HepG2 (cell line): ENCODE results near the gene SERPINA9. TPM values are rescaled to one million over a fixed set of nuclear protein-coding genes. Genes with fewer than 3 reads are reported as not detected.

ENCODE experiments used
- ATAC-seq: fragments of 200-7000 bp; cut with Tn5 transposase; 3 replicates; pipeline ENCODE4 v1.9.1; 2020; ENCODE audit warnings: mild to moderate bottlenecking, moderate library complexity
- BruUV-seq: library from RNA; stranded (reverse); fragments of 400-500 nt; replicated peaks from 2 replicates; lab custom pipeline; 2021; lab: Mats Ljungman, UMichigan
- CTCF ChIA-PET: fragments of 300-600 bp; formaldehyde crosslinking; extraction: SDS; loops from one replicate; lab custom pipeline; 2021; ENCODE audit warnings: low total read pairs, inconsistent platforms, low intra/inter-chr PET ratio; lab: Yijun Ruan, JAX
- POLR2A ChIA-PET: fragments of 350-600 bp; sonication (Branson Sonifier 250); formaldehyde crosslinking; loops from one replicate; lab custom pipeline; 2020; ENCODE audit warnings: antibody characterized with exemption, inconsistent platforms; lab: Yijun Ruan, JAX
- DNase-seq: peaks from one replicate; pipeline ENCODE4 v3.0.0-alpha.2; 2015; ENCODE audit warnings: low spot score
- FAIRE-seq: peaks from 3 replicates; lab custom pipeline; 2011; peaks lifted over from hg19 to GRCh38; lab: Jason Lieb, UNC
- H2AFZ ChIP-seq: one replicate; pipeline ENCODE4 v1.6.1; 2011; ENCODE audit warnings: low read length, inconsistent platforms
- H3K27ac ChIP-seq: fragments of 300-600 bp; 3 replicates; pipeline ENCODE4 v1.8.0; 2011; ENCODE audit warnings: mixed run types, mild to moderate bottlenecking, mixed read lengths, low read length, inconsistent platforms; ENCODE audit not compliant: insufficient read depth; ENCODE audit errors: extremely low read length
- H3K27me3 ChIP-seq, 2 experiments: fragments of 200-600 bp in 1 of 2; 2 replicates in 1 of 2; 3 replicates in 1 of 2; pipeline versions ENCODE4 v1.6.0 to v1.8.0; 2011; ENCODE audit warnings: low read length in 2 of 2, mild to moderate bottlenecking in 2 of 2, moderate library complexity in 2 of 2, inconsistent platforms in 1 of 2; ENCODE audit not compliant: insufficient read depth in 2 of 2, control insufficient read depth in 1 of 2
- H3K36me3 ChIP-seq, 2 experiments: fragments of 200-600 bp in 1 of 2; replicated peaks in 1 of 2; 2 replicates in 1 of 2; 3 replicates in 1 of 2; pipeline versions ENCODE4 v1.5.1 to v1.8.0; 2011; ENCODE audit warnings: low read length in 2 of 2, inconsistent platforms in 1 of 2; ENCODE audit not compliant: insufficient read depth in 2 of 2, control insufficient read depth in 1 of 2
- H3K4me1 ChIP-seq: 2 replicates; pipeline ENCODE4 v1.5.1; 2012; ENCODE audit warnings: low read length, inconsistent platforms; ENCODE audit not compliant: insufficient read depth
- H3K4me2 ChIP-seq: 2 replicates; pipeline ENCODE4 v1.6.0; 2011; ENCODE audit warnings: low read depth, low read length, inconsistent platforms
- H3K4me3 ChIP-seq, 3 experiments: fragments of 200-600 bp in 1 of 3; sonication (generic), shearing (Covaris generic) in 1 of 3; replicated peaks in 1 of 3; 2 replicates each; pipeline ENCODE4 v1.5.1; 2011 to 2016; ENCODE audit warnings: low read length in 3 of 3, inconsistent platforms in 2 of 3, low read depth in 2 of 3, mild to moderate bottlenecking in 2 of 3, control low read depth in 1 of 3, mixed read lengths in 1 of 3; ENCODE audit not compliant: insufficient read depth in 1 of 3
- H3K79me2 ChIP-seq: one replicate; pipeline ENCODE4 v1.6.1; 2011; ENCODE audit warnings: low read length, inconsistent platforms; ENCODE audit not compliant: insufficient read depth
- H3K9ac ChIP-seq: 2 replicates; pipeline ENCODE4 v1.6.0; 2011; ENCODE audit warnings: mild to moderate bottlenecking, low read depth, low read length, inconsistent platforms; ENCODE audit not compliant: insufficient read depth
- H3K9me3 ChIP-seq: 2 replicates; pipeline ENCODE4 v1.5.1; 2012; ENCODE audit warnings: mild to moderate bottlenecking, low read length
- H4K20me1 ChIP-seq: 2 replicates; pipeline ENCODE4 v1.6.0; 2011; ENCODE audit warnings: inconsistent platforms, mild to moderate bottlenecking, low read length, moderate library complexity; ENCODE audit not compliant: insufficient read depth
- ARNTL ChIP-seq: sonication (generic); formaldehyde crosslinking; IDR thresholded peaks from 2 replicates; pipeline ENCODE4 v1.4.0; 2020; ENCODE audit warnings: mild to moderate bottlenecking, missing genetic modification reagents
- ATM ChIP-seq: fragments of 450-650 bp; IDR thresholded peaks from 2 replicates; pipeline ENCODE4 v1.7.1; 2017; ENCODE audit warnings: mild to moderate bottlenecking, borderline replicate concordance
- CHD4 ChIP-seq: fragments of 200-600 bp; sonication (generic); IDR thresholded peaks from 2 replicates; pipeline ENCODE4 v1.7.0; 2017; ENCODE audit warnings: mild to moderate bottlenecking, low read length, borderline replicate concordance
- HOXD1 ChIP-seq: sonication (generic); formaldehyde crosslinking; IDR thresholded peaks from 2 replicates; pipeline ENCODE4 v1.5.0; 2020; ENCODE audit warnings: missing genetic modification reagents
- IRF2 ChIP-seq: IDR thresholded peaks from 2 replicates; pipeline ENCODE4 v1.6.1; 2018; ENCODE audit warnings: missing genetic modification reagents, missing compliant biosample characterization
- MAFG ChIP-seq: sonication (generic); formaldehyde crosslinking; IDR thresholded peaks from 2 replicates; pipeline ENCODE4 v1.5.1; 2020; ENCODE audit warnings: mild to moderate bottlenecking, missing genetic modification reagents
- NFAT5 ChIP-seq: sonication (generic); formaldehyde crosslinking; IDR thresholded peaks from 2 replicates; pipeline ENCODE4 v1.4.0; 2020; ENCODE audit warnings: missing genetic modification reagents
- RCOR2 ChIP-seq: IDR thresholded peaks from 2 replicates; pipeline ENCODE4 v1.6.1; 2016; ENCODE audit warnings: missing biosample characterization, missing genetic modification reagents
- ZMYM3 ChIP-seq: sonication (generic); formaldehyde crosslinking; IDR thresholded peaks from 2 replicates; pipeline ENCODE4 v1.5.1; 2020; ENCODE audit warnings: mild to moderate bottlenecking, missing genetic modification reagents
- ZNF263 ChIP-seq: sonication (generic); formaldehyde crosslinking; IDR thresholded peaks from 2 replicates; pipeline ENCODE4 v1.4.0; 2020; ENCODE audit warnings: missing genetic modification reagents
- ZNF687 ChIP-seq: sonication (generic); formaldehyde crosslinking; IDR thresholded peaks from 2 replicates; pipeline ENCODE4 v1.5.1; 2020; ENCODE audit warnings: mild to moderate bottlenecking, missing genetic modification reagents, moderate library complexity
- ZXDC ChIP-seq: sonication (generic); formaldehyde crosslinking; IDR thresholded peaks from 2 replicates; pipeline ENCODE4 v1.5.0; 2020; ENCODE audit warnings: mild to moderate bottlenecking, missing genetic modification reagents
- WGBS: methylation state at CpG from one replicate; pipeline ENCODE4 v1.1.6; 2017; ENCODE audit warnings: low lambda C conversion rate; 5-methylcytosine and 5-hydroxymethylcytosine counted together
- in situ Hi-C: cut with HindIII; loops from 2 replicates; pipeline ENCODE4 v1.10.0; 2017; ENCODE audit warnings: low pct_unique_long_range_greater_than_20kb; ENCODE audit not compliant: extremely low pct_ligation_motif_present
- intact Hi-C: fragments of 100-400 bp; cut with micrococcal nuclease; formaldehyde crosslinking; loops from one replicate; pipeline ENCODE4 v1.10.0; 2022; ENCODE audit not compliant: unreplicated experiment
- polyA plus RNA-seq, 8 experiments: library from polyadenylated mRNA; depleted of rRNA in 3 of 8; stranded (reverse) in 7 of 8; unstranded in 1 of 8; fragments of >200 nt; fragmentation: Illumina TruSeq in 4 of 8; extraction: Trizol in 4 of 8; gene quantifications; 2 replicates each; pipeline versions ENCODE4 v1.2.1 to v1.2.3, GENCODE V29; 2011 to 2016; ENCODE audit warnings: low read depth in 4 of 8, missing spikeins in 1 of 8, mixed read lengths in 1 of 8; ENCODE audit not compliant: insufficient read depth in 1 of 8
- total RNA-seq, 5 experiments: library from RNA; depleted of rRNA; stranded (reverse); fragments of >200 nt; fragmentation: Illumina TruSeq; extraction: Trizol; gene quantifications; 2 replicates each; pipeline ENCODE4 v1.2.3, GENCODE V29; 2016; ENCODE audit warnings: low read depth in 1 of 5

The SERPINA9 gene
- total and polyA plus RNA-seq, 2 of the 13 experiments (the other 11 are each of a cell fraction or from before 2014, with no cell fraction given), result 0.21 TPM; not detected in 1

GRCh38 chr14:94484481-94484880 lies 8.5 kb upstream of the SERPINA9 start:
- H4K20me1 ChIP-seq, result no peaks in the 10 kb centered on the region
- BruUV-seq, result no TSS peak
- no peak overlapping the region for H2AFZ ChIP-seq
- 81% methylated on average over 5 of the region's 5 CpGs for WGBS
- CTCF ChIA-PET, result interaction anchor here (3.5 kb wide), 1 partner anchor 50 kb away, joined by 82 read pairs; no protein-coding TSS in a partner anchor
- H3K36me3 ChIP-seq, result peaks cover 4 to 12% of the 10 kb centered on the region in 2 experiments; a peak in 4 of 5 replicates
- no peak for DNase-seq
- POLR2A ChIA-PET, result interaction anchor here (0.7 to 2.7 kb wide), 3 partner anchors 20 to 51 kb away, joined by 3 to 36 read pairs (median 3); no protein-coding TSS in a partner anchor
- FAIRE-seq, result no peak
- no peaks in the 10 kb centered on the region; the same call in 1 of the 2 replicates for H3K9me3 ChIP-seq
- peaks cover 33% of the 10 kb centered on the region for H3K79me2 ChIP-seq
- in situ Hi-C loops (no loop called here), intact Hi-C loops (no loop called here)
- peaks cover 92% of the 10 kb centered on the region for H3K4me1 ChIP-seq
- H3K4me3 ChIP-seq, result no peak overlapping the region
- H3K4me2 ChIP-seq, result peak overlapping the region; percentile 92; the same call in 1 of the 2 replicates
- H3K27me3 ChIP-seq, result no peaks in the 10 kb centered on the region
- peak overlapping the region; percentile 8; the same call in 1 of the 2 replicates for H3K9ac ChIP-seq
- ATAC-seq, result no peak
- H3K27ac ChIP-seq, result peak overlapping the region; percentile 92
- TF ChIP-seq IRF2 (CRISPR knock-in tag) (no peak), ZXDC (no peak), HOXD1 (CRISPR knock-in tag) (no peak), RCOR2 (CRISPR knock-in tag) (0 out of 2 replicates have a peak, but pooled peaks have one; percentile 41), NFAT5 (CRISPR knock-in tag) (no peak), ZNF263 (CRISPR knock-in tag) (no peak), ATM (no peak), ZMYM3 (CRISPR knock-in tag) (peak; percentile 77; the same call in 1 of the 2 replicates), CHD4 (peak; percentile 51; the same call in 1 of the 2 replicates), ZNF687 (CRISPR knock-in tag) (peak; percentile 47; the same call in 1 of the 2 replicates), ARNTL (CRISPR knock-in tag) (no peak), MAFG (no peak)
